GM18867 (cell line): ENCODE data around the gene ASB2.

ENCODE experiments used
- ATAC-seq: cut with Tn5 transposase; IDR thresholded peaks from one replicate; pipeline ENCODE4 v1.9.1; 2021; ENCODE audit warnings: mild to moderate bottlenecking, moderate library complexity; ENCODE audit not compliant: unreplicated experiment

Gene ASB2

DNA sequence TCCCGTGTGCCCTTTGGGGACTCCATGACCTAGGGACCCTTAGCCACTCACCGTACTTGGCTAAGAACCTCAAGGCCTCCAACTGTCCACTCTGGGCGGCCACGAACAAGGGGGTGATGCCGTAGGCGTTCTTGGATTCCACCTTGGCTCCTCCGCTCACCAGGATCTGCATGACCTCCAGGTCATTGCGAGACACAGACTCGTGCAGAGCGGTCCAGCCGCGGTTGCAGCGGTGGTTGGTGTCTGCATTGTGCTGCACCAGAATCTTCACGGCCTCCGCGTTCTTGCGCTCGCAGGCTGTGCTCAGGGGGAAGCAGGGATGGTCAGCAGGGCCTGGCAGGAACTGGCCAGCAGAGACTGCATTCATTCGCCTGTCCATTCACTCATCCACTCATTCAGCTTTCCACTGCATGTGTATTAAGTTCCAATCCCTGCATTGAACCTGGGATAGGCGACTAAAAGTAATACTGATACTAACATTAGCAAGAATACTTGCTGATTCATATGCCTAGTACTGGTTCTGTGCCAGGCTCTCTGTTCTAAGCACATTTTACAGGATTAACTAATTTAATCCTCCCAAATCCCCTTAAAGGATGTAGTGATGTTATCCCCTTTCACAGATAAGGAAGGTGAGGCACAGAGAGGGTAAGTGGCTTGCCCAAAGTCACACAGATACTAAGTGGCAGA lies 25.3 kb downstream of the ASB2 start:
- ATAC-seq, result no peak

DNA sequence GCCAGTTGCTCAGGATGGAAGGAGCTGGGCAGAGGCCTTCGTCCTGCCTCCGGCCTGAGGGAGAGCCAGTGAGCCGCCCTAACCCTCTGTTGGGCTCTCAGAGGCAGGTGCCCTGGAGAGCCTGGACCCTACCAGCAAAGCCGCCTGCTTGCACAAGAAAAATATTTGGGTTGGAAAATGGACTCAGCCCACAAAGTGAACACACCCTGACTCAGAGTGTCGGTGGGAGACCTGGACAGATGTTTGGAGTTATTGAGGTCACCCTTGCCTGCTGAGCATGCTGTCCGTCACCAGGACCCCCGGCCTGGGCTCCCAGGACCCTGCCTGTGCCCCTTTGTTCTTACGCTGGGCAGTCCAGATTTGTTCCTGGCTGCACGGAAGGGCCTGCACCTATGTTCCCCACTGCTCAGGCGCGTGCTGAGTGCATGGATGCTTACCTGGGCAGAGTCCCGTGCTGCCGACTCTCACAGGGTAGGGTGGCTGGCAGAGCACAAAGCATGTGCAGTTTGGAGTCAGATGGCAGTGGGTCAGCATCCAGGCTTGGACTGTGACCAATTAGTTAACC lies 26.8 kb downstream of the ASB2 start:
- no peak for ATAC-seq

DNA sequence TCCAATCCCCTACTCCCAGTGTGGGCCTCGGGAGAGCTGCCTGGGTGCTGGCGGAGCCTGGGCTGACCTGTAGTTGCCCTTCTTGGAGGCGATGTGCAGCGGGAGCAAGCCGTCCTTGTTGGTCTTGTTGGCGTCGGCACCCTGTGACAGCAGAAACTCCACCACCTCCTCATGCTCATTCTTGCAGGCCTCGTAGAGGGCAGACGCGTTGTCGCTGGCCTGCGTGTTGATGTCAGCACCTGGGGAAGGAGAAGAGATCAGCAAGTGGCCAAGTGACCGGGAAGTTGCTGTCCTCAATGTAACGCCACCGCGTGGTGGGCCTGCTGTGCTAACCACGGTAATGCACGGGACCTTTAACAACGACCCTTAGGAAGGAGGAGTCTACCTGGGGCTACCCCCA lies 29.1 kb downstream of the ASB2 start:
- ATAC-seq, result no peak

DNA sequence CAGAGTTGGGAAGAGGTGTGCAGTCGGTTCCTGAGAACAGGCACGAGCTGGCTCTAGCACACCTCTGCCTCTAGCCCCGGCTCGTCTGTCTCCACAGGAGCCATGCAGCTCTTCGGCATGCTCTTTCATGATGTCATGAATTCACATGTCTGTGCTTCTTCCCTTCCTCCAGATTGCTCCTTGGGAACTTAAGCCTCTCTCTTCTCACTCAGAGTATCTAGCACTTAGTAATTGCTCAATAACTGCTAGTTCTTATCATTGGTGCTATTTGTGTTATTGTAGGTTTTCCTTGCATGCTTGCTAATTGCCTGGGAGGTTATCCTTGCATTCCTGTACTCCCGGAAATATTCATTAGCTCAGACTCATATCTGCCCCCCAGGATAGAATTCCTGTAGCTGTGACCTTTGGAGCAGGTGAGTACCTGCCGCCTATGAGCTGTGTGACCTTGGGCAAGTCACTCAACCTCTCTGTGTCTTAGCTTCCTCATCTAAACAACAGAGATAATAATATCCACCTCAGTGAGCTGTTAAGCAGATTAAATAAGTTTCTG lies 29.8 kb downstream of the ASB2 start:
- no peak for ATAC-seq

DNA sequence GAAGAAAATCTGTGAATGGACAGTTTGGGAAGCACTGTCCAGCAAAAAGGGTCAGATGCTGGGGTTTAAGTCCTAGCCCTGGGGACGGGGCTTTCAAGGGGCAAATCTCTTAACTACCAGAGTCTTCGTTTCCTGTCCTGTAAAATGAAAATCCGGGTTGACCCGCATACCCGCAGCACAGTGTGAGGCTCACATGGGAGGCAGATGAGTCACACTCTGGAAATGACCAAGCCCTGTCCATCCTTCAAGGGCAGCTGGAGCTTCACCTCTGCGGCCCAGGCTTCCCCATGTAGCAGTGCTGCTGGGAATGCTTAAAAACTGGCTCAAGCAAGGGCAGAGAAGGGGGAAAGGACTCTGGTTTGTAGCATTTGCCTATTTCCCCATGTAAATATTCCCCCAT lies 30.3 kb downstream of the ASB2 start:
- no peak for ATAC-seq

DNA sequence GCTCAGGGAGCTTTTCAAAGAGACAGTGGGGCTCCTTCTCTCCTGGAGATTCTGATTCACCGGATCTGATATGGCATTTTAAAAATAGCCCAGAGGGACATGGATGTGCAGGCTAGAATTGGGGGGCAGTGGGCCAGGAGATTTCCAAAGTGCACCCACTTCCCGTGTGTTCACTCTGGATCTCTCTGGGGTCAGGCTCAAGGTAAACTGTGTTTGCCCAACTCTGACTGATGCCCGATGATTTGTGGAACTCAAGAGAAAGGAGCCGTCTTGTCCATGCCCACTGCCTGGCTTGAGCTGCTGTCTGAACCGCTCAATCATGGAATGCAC lies 31.3 kb downstream of the ASB2 start:
- ATAC-seq, result no peak

DNA sequence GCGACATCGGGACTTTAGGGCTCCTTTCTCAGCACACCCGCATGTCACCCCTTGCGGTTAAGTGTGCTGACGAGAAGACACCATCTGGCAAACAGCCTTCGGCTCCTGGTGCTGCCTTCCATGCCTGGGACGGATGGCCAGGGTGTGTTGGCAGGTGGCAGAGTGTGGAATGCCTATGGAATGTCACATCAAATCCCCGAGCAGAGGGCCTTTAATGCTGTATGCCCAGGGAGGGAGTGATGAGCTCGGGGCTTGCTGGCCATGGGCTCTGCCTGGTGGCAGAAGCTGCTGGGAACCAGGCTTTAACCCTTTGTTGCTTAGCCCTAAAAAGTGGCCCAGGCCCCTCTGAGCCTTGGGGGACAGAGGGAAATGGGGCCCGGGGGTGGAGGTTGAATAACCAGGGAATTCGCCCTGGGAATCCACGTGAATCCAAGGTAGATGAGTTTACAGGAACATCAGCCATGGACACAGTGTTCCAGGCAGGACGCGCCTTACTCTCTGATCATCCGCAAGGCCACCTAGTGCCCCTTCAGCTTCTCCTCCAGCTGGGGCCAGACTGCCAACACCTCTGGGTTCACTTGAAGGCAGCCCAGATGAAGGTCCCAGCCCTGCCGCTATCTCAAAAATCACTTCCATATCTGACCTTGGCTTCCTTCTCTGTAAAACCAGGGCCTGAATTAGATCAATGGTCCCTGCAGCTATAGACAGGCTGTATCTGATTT lies 31.9 kb downstream of the ASB2 start:
- ATAC-seq, result no peak

DNA sequence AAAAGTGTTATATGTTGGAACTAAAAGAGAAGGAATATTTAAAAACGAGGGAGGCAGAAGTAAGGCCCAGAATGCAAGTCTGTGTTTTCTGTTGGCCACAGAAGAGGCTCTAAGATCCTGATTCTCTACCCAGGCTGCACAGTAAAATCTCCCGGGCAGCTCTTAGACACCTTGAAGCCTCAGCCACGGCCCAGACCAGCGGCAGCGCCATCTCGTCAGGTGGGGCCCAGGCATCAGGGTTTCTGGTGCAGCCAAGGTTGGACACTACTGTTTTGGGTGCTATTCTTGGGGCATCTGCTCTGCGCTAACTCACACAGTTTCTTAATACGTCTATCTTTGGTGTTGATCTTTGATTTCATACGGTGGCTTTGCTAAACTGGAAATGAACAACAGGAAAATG lies 32.4 kb downstream of the ASB2 start:
- ATAC-seq, result no peak

DNA sequence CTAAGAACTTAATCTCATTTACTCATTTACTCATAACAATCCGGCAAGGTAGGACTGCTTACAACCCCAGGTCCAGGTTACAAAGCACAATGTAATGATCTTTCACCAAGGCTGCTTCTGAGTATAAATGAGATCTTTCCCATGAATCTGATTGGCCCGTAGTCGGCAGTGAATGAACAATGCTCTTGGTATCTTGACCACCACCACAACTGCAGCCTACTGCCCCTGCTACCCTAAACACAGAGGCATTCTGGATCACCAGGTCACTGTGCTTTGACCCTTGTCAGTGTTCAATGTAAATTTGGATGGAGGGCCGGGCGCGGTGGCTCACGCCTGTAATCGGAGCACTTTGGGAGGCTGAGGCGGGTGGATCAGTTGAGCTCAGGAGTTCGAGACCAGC lies 33.3 kb downstream of the ASB2 start:
- no peak for ATAC-seq

DNA sequence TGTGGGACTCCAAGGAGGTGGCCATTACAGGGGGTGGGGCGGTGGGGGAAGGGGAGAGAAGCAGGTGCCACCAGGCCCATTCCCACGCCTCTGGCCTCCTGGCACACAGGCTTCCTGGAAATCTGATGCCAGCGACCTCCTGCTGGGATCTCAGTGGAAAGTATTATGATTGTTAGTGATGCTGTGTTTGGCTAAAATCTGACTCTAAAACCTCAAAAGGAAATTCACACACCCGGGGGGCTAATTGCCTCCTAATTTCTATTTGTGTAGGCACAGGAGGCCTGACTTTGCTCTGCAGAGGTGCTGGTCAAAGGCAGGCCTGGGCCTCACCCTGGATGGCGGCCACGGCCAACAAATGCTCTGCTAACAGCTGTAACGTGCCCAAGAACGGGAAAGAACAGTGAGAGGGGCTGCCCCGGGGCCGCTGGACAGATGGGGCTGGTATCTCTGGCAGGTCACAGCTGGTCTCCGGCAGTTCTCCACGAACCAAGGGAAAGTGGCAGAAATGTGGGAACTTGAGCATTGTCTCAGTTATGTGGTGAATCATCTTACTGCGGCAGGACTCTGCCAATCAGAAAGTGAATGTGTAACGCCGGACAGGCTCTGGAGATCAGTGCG lies 35.0 kb downstream of the ASB2 start:
- ATAC-seq, result no peak

DNA sequence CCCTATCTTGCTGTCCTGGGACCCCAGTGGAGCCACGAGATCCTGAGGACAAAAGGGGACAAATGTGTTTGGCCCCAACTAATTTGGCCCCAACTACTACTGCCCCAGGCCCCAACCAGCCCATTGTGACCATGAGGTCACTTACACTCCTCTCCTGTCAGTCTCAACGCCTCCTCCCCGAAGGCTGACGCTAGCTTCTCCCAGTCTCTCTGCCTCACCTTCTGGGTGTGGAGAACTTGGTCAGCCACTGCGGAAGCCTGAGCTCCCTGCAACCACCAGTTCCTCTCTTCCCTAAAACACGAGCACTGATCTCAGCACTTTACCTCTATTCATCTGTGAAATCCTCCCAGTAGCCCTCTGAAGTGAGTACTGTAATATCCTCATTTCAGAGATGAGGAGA lies 35.9 kb downstream of the ASB2 start:
- ATAC-seq, result no peak

DNA sequence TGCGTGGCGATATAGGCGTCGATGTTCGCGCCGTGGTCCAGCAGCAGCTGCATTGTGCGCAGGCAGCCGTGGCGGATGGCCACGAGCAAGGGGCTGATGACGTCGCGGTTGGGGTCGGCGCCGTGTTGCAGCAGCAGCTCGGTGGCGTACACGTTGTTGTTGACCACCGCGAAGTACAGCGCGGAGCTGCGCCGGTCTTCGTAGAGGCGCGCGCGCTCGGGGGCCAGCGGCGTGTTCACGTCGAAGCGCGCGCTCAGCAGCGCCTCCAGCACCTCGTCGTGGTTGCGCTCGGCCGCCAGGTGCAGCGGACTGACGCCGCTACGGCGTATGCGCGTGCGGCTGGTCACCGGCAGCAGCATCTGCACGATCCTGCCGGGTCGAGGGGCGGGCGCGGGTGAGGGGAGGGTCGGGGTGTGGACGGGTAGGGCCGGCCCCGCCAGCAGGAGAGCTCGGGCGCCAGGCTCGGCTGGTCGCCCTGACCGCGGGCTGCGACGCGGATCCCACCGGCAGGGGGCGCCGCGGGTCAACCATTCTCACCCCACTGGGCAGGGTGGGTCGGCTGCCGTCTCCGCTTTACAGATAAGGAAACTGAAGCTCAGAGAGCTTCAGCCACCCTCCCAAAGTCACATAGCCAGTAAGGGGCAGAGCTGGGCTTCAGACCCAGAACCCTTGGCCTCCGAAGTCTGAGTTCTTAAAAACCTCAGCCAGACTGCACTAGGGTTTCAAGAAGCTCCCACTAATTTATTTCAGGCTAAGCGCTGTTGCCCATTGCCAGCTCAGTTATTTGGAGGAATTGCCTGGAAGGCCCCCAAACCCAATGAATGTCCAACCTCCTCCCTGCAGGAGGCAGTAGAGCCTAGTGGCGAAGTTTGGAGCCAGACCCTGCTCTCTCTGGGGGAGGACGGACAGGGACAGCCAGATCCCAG lies 36.8 kb downstream of the ASB2 start:
- ATAC-seq, result peak; percentile 86

GRCh38 chr14:93938751-93939303 lies 37.5 kb downstream of the ASB2 start:
- ATAC-seq, result no peak

DNA sequence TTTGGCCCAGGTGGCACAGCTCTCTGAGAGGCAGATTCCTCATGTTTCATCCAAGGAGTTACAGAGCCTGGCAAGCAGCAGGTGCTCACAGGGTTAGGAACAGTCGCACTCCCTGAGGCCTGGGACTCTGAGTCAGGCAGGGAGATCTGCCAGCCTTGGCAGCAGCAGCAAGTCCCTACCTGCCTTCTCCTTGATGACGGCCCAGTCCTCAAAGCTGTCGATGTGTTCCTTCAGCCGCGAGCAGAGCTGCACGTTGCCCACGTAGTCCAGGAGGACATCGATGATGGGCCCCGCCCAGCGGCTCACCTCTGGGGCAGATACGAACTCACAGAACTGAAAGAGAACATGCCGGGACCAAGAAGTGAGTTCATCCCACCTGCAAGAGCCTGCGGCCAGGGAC lies 38.9 kb downstream of the ASB2 start:
- no peak for ATAC-seq

GRCh38 chr14:93936926-93937325 lies 39.4 kb downstream of the ASB2 start:
- no peak for ATAC-seq

- ATAC-seq, result no peak
Observed at GRCh38 chr14:93936245-93936644, 40.1 kb downstream of the ASB2 start.

GRCh38 chr14:93935213-93935612 lies 41.2 kb downstream of the ASB2 start:
- ATAC-seq, result no peak

DNA sequence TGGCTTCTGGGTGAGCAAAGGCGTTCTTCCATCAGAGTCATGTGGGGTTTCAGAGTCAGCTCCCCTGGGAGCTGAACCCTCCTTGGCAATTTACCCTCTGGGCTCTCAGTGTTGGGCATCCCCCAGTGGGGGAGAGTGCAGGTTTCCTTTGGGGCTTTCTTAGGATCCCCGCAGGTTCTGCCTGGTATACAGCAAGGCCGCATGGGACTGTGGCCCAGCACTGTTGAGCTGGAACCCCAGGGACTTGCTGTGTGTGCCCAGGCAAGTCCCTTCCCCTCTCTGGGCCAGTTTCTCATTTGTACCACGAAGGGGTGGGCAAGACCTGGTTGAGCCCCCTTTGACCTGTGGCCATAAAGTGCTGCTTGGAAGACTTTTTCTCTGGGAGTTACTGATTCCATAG lies 43.7 kb downstream of the ASB2 start:
- no peak for ATAC-seq

GRCh38 chr14:93930989-93931307 lies 45.4 kb downstream of the ASB2 start:
- ATAC-seq, result no peak

DNA sequence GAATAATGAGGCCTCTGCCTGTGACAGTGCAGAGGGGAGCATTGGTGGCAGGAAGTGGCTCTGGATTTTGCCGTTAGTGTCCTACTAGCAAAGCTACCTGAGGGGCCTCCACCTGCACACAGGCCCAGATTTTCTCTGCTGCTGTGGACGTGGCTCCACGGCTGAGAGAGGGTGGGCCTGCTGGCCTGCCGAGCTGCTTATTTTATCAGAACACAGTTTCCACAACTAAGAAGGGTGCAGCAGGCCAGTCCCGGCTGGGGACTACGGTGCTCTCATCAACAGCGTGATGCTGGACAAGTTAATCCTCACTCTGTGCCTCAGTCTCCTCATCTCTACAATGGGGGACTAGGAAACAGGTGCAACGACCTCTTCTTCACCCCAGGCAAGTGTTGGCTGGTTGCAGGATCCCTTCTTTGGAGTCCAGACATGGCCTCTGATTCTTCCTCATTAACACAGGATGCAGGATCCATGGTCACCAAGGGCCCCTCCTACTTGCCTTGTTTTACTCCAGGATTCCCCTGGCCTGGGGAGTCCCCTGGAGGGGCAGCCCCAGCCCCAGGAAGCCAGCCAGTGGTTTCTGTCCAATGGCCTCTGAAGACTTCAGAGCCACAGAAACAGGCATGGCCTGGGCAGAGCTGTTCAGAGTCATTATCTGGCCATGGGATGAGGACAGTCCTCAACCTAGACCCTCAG lies 45.9 kb downstream of the ASB2 start:
- no peak for ATAC-seq
